Adrenal gland (tissue), 5 donors: ENCODE data around the gene INAFM2.
A peak's percentile ranks its signal among the peaks of the same experiment; 100 is the strongest.

Experiments used
- POLR2A ChIP-seq, 2 donors: fragments of 450-650 bp; IDR thresholded peaks; one replicate each; pipeline ENCODE4 v1.6.1; 2017; ENCODE audit warnings: antibody characterized with exemption in 2 of 2, mild to moderate bottlenecking in 2 of 2, moderate library complexity in 1 of 2
- TF ChIP-seq, protein P1 (sequence below), 6 experiments: fragments of 450-650 bp in 4 of 6; fragments of 200-600 bp in 2 of 6; sonication (generic) in 1 of 6; IDR thresholded peaks; 1 replicate in 5 of 6; 2 replicates in 1 of 6; pipeline versions ENCODE4 v1.5.1 to v1.8.0; 2016 to 2021; ENCODE audit warnings: antibody characterized with exemption in 6 of 6, mild to moderate bottlenecking in 2 of 6, moderate library complexity in 1 of 6
- donor health status: DM: no; HTN: no; CAD: no.

GRCh38 chr15:40274350-40275274, 48.9 kb upstream of the INAFM2 start:
- TF ChIP-seq, protein P1, sequence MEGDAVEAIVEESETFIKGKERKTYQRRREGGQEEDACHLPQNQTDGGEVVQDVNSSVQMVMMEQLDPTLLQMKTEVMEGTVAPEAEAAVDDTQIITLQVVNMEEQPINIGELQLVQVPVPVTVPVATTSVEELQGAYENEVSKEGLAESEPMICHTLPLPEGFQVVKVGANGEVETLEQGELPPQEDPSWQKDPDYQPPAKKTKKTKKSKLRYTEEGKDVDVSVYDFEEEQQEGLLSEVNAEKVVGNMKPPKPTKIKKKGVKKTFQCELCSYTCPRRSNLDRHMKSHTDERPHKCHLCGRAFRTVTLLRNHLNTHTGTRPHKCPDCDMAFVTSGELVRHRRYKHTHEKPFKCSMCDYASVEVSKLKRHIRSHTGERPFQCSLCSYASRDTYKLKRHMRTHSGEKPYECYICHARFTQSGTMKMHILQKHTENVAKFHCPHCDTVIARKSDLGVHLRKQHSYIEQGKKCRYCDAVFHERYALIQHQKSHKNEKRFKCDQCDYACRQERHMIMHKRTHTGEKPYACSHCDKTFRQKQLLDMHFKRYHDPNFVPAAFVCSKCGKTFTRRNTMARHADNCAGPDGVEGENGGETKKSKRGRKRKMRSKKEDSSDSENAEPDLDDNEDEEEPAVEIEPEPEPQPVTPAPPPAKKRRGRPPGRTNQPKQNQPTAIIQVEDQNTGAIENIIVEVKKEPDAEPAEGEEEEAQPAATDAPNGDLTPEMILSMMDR (IDR thresholded peaks at IDR 0.05): peak; percentile 100
- no peak for TF ChIP-seq POLR2A (IDR thresholded peaks at IDR 0.05)
